ENCODE data around the gene GAREM1. TPM values are rescaled to one million over a fixed set of nuclear protein-coding genes. Genes with fewer than 3 reads are reported as not detected.

GAREM1 gene
- polyA plus RNA-seq, 3 donors: 3.6 to 7.6 (median 5.6) TPM

GRCh38 chr18:32287249-32287648, 183.4 kb downstream of the GAREM1 start:
- no peak overlapping the region for H3K27ac ChIP-seq (ENCODE audit: low read depth, low read length)

GRCh38 chr18:32286749-32287148, 183.9 kb downstream of the GAREM1 start:
- 82 to 96% (median 93%) methylated on average over 5 of the region's 5 CpGs for WGBS, 3 donors
- H3K27ac ChIP-seq (ENCODE audit: low read depth, low read length): no peak overlapping the region

More at GRCh38 chr18:32287249-32287648, 183.4 kb downstream of the GAREM1 start:
- 91 to 92% (median 92%) methylated on average over 16 of the region's 16 CpGs for WGBS, 3 donors

GRCh38 chr18:32284284-32284683, 186.4 kb downstream of the GAREM1 start:
- WGBS, 3 donors: 74 to 83% (median 75%) methylated on average over 1 of the region's 1 CpG
- no peak overlapping the region for H3K27ac ChIP-seq (ENCODE audit: low read depth, low read length)

- no peak overlapping the region for H3K27ac ChIP-seq (ENCODE audit: low read depth, low read length)
- WGBS, 3 donors: 53 to 82% (median 77%) methylated on average over 4 of the region's 4 CpGs
Measured at GRCh38 chr18:32280911-32281310, 189.8 kb downstream of the GAREM1 start.

- no peak overlapping the region for H3K27ac ChIP-seq (ENCODE audit: low read depth, low read length)
- WGBS, 3 donors: 40 to 73% (median 70%) methylated on average over 4 of the region's 4 CpGs
Measured at GRCh38 chr18:32280188-32280783, 190.4 kb downstream of the GAREM1 start.

GRCh38 chr18:32278177-32278799, 192.4 kb downstream of the GAREM1 start:
- WGBS, 3 donors: 29 to 73% (median 69%) methylated on average over 4 of the region's 4 CpGs
- H3K27ac ChIP-seq (ENCODE audit: low read depth, low read length): no peak overlapping the region

GRCh38 chr18:32277549-32277948, 193.1 kb downstream of the GAREM1 start:
- no peak overlapping the region for H3K27ac ChIP-seq (ENCODE audit: low read depth, low read length)
- WGBS, 3 donors: 33 to 44% (median 39%) methylated on average over 2 of the region's 2 CpGs

- 90 to 94% (median 92%) methylated on average over 4 of the region's 4 CpGs for WGBS, 3 donors
- H3K27ac ChIP-seq (ENCODE audit: low read depth, low read length): no peak overlapping the region
Measured at GRCh38 chr18:32276906-32277305, 193.8 kb downstream of the GAREM1 start.

- 94 to 97% (median 95%) methylated on average over 2 of the region's 2 CpGs for WGBS, 3 donors
- H3K27ac ChIP-seq (ENCODE audit: low read depth, low read length): no peak overlapping the region
Measured at GRCh38 chr18:32276256-32276655, 194.4 kb downstream of the GAREM1 start.

- 96 to 97% (median 97%) methylated on average over 8 of the region's 8 CpGs for WGBS, 3 donors
- H3K27ac ChIP-seq (ENCODE audit: low read depth, low read length): no peak overlapping the region
Measured at GRCh38 chr18:32275221-32275620, 195.5 kb downstream of the GAREM1 start.

GRCh38 chr18:32274307-32274706, 196.4 kb downstream of the GAREM1 start:
- H3K27ac ChIP-seq (ENCODE audit: low read depth, low read length): no peak overlapping the region
- WGBS, 3 donors: 88 to 95% (median 90%) methylated on average over 7 of the region's 7 CpGs

GRCh38 chr18:32271672-32272208, 198.9 kb downstream of the GAREM1 start:
- H3K27ac ChIP-seq (ENCODE audit: low read depth, low read length): no peak overlapping the region
- 47 to 64% (median 55%) methylated on average over 5 of the region's 5 CpGs for WGBS, 3 donors

GRCh38 chr18:32270341-32270740, 200.3 kb downstream of the GAREM1 start:
- no peak overlapping the region for H3K27ac ChIP-seq (ENCODE audit: low read depth, low read length)
- 90 to 93% (median 91%) methylated on average over 8 of the region's 8 CpGs for WGBS, 3 donors

GRCh38 chr18:32267463-32267862, 203.2 kb downstream of the GAREM1 start:
- H3K27ac ChIP-seq (ENCODE audit: low read depth, low read length): no peak overlapping the region
- WGBS, 3 donors: 86 to 95% (median 90%) methylated on average over 4 of the region's 4 CpGs

- H3K27ac ChIP-seq (ENCODE audit: low read depth, low read length): no peak overlapping the region
- WGBS, 3 donors: 66 to 76% (median 66%) methylated on average over 2 of the region's 2 CpGs
Measured at GRCh38 chr18:32264401-32264800, 206.3 kb downstream of the GAREM1 start.

- 79 to 93% (median 80%) methylated on average over 1 of the region's 1 CpG for WGBS, 3 donors
- no peak overlapping the region for H3K27ac ChIP-seq (ENCODE audit: low read depth, low read length)
Measured at GRCh38 chr18:32262092-32262491, 208.6 kb downstream of the GAREM1 start.

GRCh38 chr18:32261003-32261402, 209.7 kb downstream of the GAREM1 start:
- H3K27ac ChIP-seq (ENCODE audit: low read depth, low read length): no peak overlapping the region
- 94 to 96% (median 96%) methylated on average over 5 of the region's 5 CpGs for WGBS, 3 donors

GRCh38 chr18:32259553-32259952, 211.1 kb downstream of the GAREM1 start:
- H3K27ac ChIP-seq (ENCODE audit: low read depth, low read length): no peak overlapping the region
- 83 to 87% (median 86%) methylated on average over 6 of the region's 6 CpGs for WGBS, 3 donors

- H3K27ac ChIP-seq (ENCODE audit: low read depth, low read length): no peak overlapping the region
- WGBS, 3 donors: 72 to 78% (median 76%) methylated on average over 5 of the region's 5 CpGs
Measured at GRCh38 chr18:32258558-32259204, 212.0 kb downstream of the GAREM1 start.
